ENCODE measurements around the gene STARD13.

Gene STARD13

DNA sequence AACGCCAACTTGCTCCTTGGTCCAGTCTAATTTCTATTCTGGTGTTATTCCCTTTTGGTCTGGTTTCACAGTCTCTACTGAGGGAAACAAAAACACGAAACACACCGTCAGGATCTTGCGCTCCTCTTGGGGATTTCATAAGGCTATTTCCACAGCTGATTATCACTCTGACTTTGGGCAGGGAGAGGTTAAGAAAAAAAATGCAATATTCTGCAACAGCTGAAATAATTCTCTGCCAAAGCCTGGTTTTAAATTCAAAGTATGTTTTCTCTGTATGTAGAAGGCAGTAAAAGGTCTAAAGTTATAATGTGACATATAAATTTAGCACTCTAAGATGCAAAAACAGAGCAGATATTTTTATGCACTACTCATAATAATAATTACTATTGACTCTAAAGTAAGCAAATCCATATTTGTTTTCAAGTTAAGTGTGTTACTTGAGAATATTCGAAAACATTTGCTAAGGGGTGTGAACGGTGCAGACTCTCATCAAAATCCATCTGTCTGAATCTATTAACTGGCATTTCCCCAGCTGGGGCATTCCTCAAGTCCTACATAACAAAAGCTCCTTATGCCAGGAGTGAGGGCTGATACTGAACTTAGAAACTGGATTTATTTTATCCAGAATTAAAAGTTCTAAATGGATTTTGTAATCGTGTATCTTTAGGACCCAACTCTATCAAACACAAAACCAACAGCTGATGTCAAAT, 38.4 kb upstream of the STARD13 start:
- DNase-seq, result no peak

DNA sequence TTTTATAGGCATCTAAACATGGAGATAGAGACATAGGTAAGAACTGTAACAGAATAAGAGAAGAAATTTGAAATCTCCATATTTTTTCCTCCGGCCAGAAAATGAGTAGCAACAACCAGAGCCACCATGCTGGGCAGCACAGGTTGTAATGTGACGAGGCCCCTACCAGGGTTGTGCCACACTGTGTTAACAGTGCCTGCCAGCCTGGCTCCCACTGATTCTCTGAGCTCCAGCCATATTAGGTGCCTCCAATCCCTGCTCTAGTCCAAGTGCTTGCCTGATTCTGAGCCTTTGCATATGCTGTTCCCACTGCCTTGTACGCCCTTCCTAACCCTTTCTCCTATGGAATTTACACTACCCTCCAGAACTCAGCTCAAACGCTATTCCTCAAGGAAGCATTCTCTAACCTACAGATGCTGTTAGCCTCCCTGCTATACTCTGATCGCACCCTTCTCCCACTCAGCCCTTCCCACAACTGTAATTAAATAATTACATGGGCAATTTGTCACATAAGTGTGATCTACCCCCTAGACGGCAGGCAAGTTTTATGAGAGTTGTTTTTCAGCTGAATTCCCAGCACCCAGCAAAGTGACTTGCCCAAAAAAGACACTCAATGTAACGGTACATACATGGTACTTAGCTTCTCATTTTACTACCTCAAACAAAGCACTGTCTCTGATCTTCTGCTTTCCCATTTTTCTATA, 37.6 kb upstream of the STARD13 start:
- no peak for DNase-seq
- H2AK5ac ChIP-seq (ENCODE audit: low read length, severe bottlenecking), result no peak overlapping the region
- peak overlapping the region; percentile 88 for H3K9ac ChIP-seq (ENCODE audit: low read length)
- WGBS, result 89% methylated on average over 7 of the region's 7 CpGs
- H3K18ac ChIP-seq (ENCODE audit: low read depth in 1 of 2, low read length in 2 of 2), result peak overlapping the region in 1 of 2 experiments; percentile 34
- H2AFZ ChIP-seq (ENCODE audit: low read depth, low read length), result no peak overlapping the region
- H3K4me3 ChIP-seq (ENCODE audit: insufficient read depth in 1 of 2, low read depth in 1 of 2, low read length in 2 of 2), result no peak overlapping the region
- H3K4me2 ChIP-seq (ENCODE audit: low read length, poor library complexity, severe bottlenecking), result no peak overlapping the region
- no peaks in the 10 kb centered on the region for H3K4me1 ChIP-seq (ENCODE audit: control insufficient read depth, insufficient read depth, low read depth, low read length)
- H3K27ac ChIP-seq (ENCODE audit: low read length, poor library complexity, severe bottlenecking), result no peak overlapping the region
- H3K9me3 ChIP-seq (ENCODE audit: control insufficient read depth, low read length), result peaks cover 11% of the 10 kb centered on the region
- no peaks in the 10 kb centered on the region for H3K27me3 ChIP-seq (ENCODE audit: control insufficient read depth in 1 of 2, insufficient read depth in 1 of 2, low read length in 2 of 2)
- H3K23ac ChIP-seq (ENCODE audit: low read length in 2 of 2), result no peak overlapping the region
- H3K4ac ChIP-seq (ENCODE audit: low read depth in 1 of 2, low read length in 2 of 2), result peak overlapping the region in 1 of 2 experiments; percentile 58
- H4K8ac ChIP-seq (ENCODE audit: low read length), result no peak overlapping the region
- H2BK15ac ChIP-seq (ENCODE audit: low read depth, poor library complexity, severe bottlenecking), result no peak overlapping the region
- H3K79me1 ChIP-seq (replicated peaks; ENCODE audit: low read length, poor library complexity, severe bottlenecking), result peaks cover 14% of the 10 kb centered on the region
- no peak overlapping the region for H3K14ac ChIP-seq (ENCODE audit: low read length in 2 of 2)
- H2BK12ac ChIP-seq (ENCODE audit: low read length in 2 of 2), result peak overlapping the region in 1 of 2 experiments; percentile 84
- no peak overlapping the region for H4K91ac ChIP-seq (ENCODE audit: low read length)
- no peaks in the 10 kb centered on the region for H3K36me3 ChIP-seq (ENCODE audit: control insufficient read depth in 1 of 2, insufficient read depth in 2 of 2, low read depth in 1 of 2, low read length in 2 of 2)
- H2BK120ac ChIP-seq (ENCODE audit: low read depth, low read length), result no peak overlapping the region
- H2BK5ac ChIP-seq (ENCODE audit: low read depth, low read length, poor library complexity, severe bottlenecking), result no peak overlapping the region

More for the DNA sequence above, 38.4 kb upstream of the STARD13 start:
- H3K36me3 ChIP-seq (ENCODE audit: control insufficient read depth in 1 of 2, insufficient read depth in 2 of 2, low read depth in 1 of 2, low read length in 2 of 2), result no peaks in the 10 kb centered on the region
- H2BK15ac ChIP-seq (ENCODE audit: low read depth, poor library complexity, severe bottlenecking), result no peak overlapping the region
- no peak overlapping the region for H3K27ac ChIP-seq (ENCODE audit: low read length, poor library complexity, severe bottlenecking)
- no peak overlapping the region for H4K8ac ChIP-seq (ENCODE audit: low read length)
- H3K18ac ChIP-seq (ENCODE audit: low read depth in 1 of 2, low read length in 2 of 2), result no peak overlapping the region
- peaks cover 3% of the 10 kb centered on the region for H3K9me3 ChIP-seq (ENCODE audit: control insufficient read depth, low read length)
- WGBS, result 99% methylated on average over 4 of the region's 7 CpGs
- H3K4me3 ChIP-seq (ENCODE audit: insufficient read depth in 1 of 2, low read depth in 1 of 2, low read length in 2 of 2), result no peak overlapping the region
- H3K27me3 ChIP-seq (ENCODE audit: control insufficient read depth in 1 of 2, insufficient read depth in 1 of 2, low read length in 2 of 2), result no peaks in the 10 kb centered on the region
- H3K9ac ChIP-seq (ENCODE audit: low read length), result no peak overlapping the region
- no peak overlapping the region for H2AFZ ChIP-seq (ENCODE audit: low read depth, low read length)
- no peak overlapping the region for H3K4me2 ChIP-seq (ENCODE audit: low read length, poor library complexity, severe bottlenecking)
- H2BK12ac ChIP-seq (ENCODE audit: low read length in 2 of 2), result no peak overlapping the region
- no peak overlapping the region for H3K4ac ChIP-seq (ENCODE audit: low read depth in 1 of 2, low read length in 2 of 2)
- no peaks in the 10 kb centered on the region for H3K4me1 ChIP-seq (ENCODE audit: control insufficient read depth, insufficient read depth, low read depth, low read length)
- H2AK5ac ChIP-seq (ENCODE audit: low read length, severe bottlenecking), result no peak overlapping the region
- H3K14ac ChIP-seq (ENCODE audit: low read length in 2 of 2), result no peak overlapping the region
- no peak overlapping the region for H3K23ac ChIP-seq (ENCODE audit: low read length in 2 of 2)
- H3K79me1 ChIP-seq (replicated peaks; ENCODE audit: low read length, poor library complexity, severe bottlenecking), result peaks cover 14% of the 10 kb centered on the region
- no peak overlapping the region for H2BK120ac ChIP-seq (ENCODE audit: low read depth, low read length)
- H2BK5ac ChIP-seq (ENCODE audit: low read depth, low read length, poor library complexity, severe bottlenecking), result no peak overlapping the region
- no peak overlapping the region for H4K91ac ChIP-seq (ENCODE audit: low read length)

DNA sequence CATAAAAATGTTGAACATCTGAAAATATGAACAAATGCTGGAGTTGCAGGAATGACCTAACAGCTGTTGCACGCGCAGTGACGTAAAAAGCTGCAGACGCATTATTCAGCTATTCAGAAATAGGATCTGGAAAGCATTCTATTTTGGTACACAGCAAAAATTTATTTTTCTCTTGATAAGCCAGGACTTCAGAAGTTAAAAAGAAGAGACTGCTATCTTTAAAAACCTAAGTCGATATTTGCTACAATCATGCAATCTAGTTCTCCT, 36.9 kb upstream of the STARD13 start:
- no peak overlapping the region for H2BK12ac ChIP-seq (ENCODE audit: low read length in 2 of 2)
- no peak overlapping the region for H4K8ac ChIP-seq (ENCODE audit: low read length)
- no peak overlapping the region for H3K23ac ChIP-seq (ENCODE audit: low read length in 2 of 2)
- no peak overlapping the region for H2BK15ac ChIP-seq (ENCODE audit: low read depth, poor library complexity, severe bottlenecking)
- H3K4me3 ChIP-seq (ENCODE audit: insufficient read depth in 1 of 2, low read depth in 1 of 2, low read length in 2 of 2), result peak overlapping the region in 1 of 2 experiments; percentile 72
- 93% methylated on average over 5 of the region's 5 CpGs for WGBS
- DNase-seq, result peak; percentile 48
- H2BK120ac ChIP-seq (ENCODE audit: low read depth, low read length), result no peak overlapping the region
- H3K4me1 ChIP-seq (ENCODE audit: control insufficient read depth, insufficient read depth, low read depth, low read length), result no peaks in the 10 kb centered on the region
- no peak overlapping the region for H2AFZ ChIP-seq (ENCODE audit: low read depth, low read length)
- H3K9me3 ChIP-seq (ENCODE audit: control insufficient read depth, low read length), result peaks cover 16% of the 10 kb centered on the region
- no peak overlapping the region for H3K4me2 ChIP-seq (ENCODE audit: low read length, poor library complexity, severe bottlenecking)
- no peak overlapping the region for H3K27ac ChIP-seq (ENCODE audit: low read length, poor library complexity, severe bottlenecking)
- H2AK5ac ChIP-seq (ENCODE audit: low read length, severe bottlenecking), result no peak overlapping the region
- H3K36me3 ChIP-seq (ENCODE audit: control insufficient read depth in 1 of 2, insufficient read depth in 2 of 2, low read depth in 1 of 2, low read length in 2 of 2), result no peaks in the 10 kb centered on the region
- peaks cover 14% of the 10 kb centered on the region for H3K79me1 ChIP-seq (replicated peaks; ENCODE audit: low read length, poor library complexity, severe bottlenecking)
- no peak overlapping the region for H3K4ac ChIP-seq (ENCODE audit: low read depth in 1 of 2, low read length in 2 of 2)
- no peak overlapping the region for H3K14ac ChIP-seq (ENCODE audit: low read length in 2 of 2)
- H3K27me3 ChIP-seq (ENCODE audit: control insufficient read depth in 1 of 2, insufficient read depth in 1 of 2, low read length in 2 of 2), result no peaks in the 10 kb centered on the region
- no peak overlapping the region for H2BK5ac ChIP-seq (ENCODE audit: low read depth, low read length, poor library complexity, severe bottlenecking)
- H4K91ac ChIP-seq (ENCODE audit: low read length), result no peak overlapping the region
- H3K18ac ChIP-seq (ENCODE audit: low read depth in 1 of 2, low read length in 2 of 2), result no peak overlapping the region
- H3K9ac ChIP-seq (ENCODE audit: low read length), result peak overlapping the region; percentile 88

DNA sequence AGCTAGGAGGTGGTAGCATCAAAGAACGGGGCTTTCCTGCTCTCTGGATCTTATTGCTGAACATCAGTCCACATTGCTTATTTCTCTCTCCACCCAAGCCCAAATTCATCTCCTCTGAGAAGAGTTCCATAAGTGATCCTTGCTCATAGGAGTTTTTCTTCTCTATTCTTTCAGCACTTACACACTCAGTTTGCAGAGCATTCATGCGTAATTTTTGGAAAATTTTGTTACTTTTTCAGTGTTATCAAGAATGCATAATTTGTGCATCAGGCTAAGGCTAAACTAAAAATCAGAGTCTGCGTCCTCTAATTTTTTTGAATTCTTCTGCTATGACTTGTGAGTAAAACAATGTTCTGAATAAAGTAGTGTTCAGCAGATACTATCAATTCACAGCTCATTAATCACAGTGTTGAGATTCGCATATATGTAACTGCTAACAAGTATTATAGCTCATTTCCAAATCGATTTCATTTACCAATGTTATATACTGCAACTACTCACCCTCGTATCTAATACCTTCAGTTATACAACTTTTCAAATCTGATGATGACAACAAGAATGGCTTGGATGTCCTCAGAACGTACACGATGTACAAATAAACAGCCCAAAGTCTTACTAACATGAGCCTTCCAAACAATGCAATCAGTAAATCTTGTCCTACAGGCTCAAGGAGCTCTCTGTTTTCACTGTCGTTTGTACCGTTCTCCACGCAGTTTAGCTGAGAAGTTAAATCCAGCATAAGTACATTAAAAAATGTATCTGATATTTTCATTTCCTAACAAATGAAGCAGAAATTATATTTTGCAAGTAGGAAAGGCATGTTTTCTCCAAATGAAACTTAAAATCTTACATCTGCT, 36.4 kb upstream of the STARD13 start:
- Histone ChIP-seq H2BK120ac (ENCODE audit: low read depth, low read length) (no peak overlapping the region), H2AFZ (ENCODE audit: low read depth, low read length) (no peak overlapping the region), H3K18ac (ENCODE audit: low read depth in 1 of 2, low read length in 2 of 2) (no peak overlapping the region), H3K27ac (ENCODE audit: low read length, poor library complexity, severe bottlenecking) (no peak overlapping the region), H3K4me3 (ENCODE audit: insufficient read depth in 1 of 2, low read depth in 1 of 2, low read length in 2 of 2) (peak overlapping the region in 1 of 2 experiments; percentile 72), H3K4ac (ENCODE audit: low read depth in 1 of 2, low read length in 2 of 2) (no peak overlapping the region), H4K91ac (ENCODE audit: low read length) (no peak overlapping the region), H3K4me1 (ENCODE audit: control insufficient read depth, insufficient read depth, low read depth, low read length) (no peaks in the 10 kb centered on the region), H3K27me3 (ENCODE audit: control insufficient read depth in 1 of 2, insufficient read depth in 1 of 2, low read length in 2 of 2) (no peaks in the 10 kb centered on the region), H3K14ac (ENCODE audit: low read length in 2 of 2) (no peak overlapping the region), H4K8ac (ENCODE audit: low read length) (no peak overlapping the region), H3K9me3 (ENCODE audit: control insufficient read depth, low read length) (peaks cover 16% of the 10 kb centered on the region), H3K4me2 (ENCODE audit: low read length, poor library complexity, severe bottlenecking) (no peak overlapping the region), H2BK12ac (ENCODE audit: low read length in 2 of 2) (no peak overlapping the region), H3K23ac (ENCODE audit: low read length in 2 of 2) (no peak overlapping the region), H2AK5ac (ENCODE audit: low read length, severe bottlenecking) (no peak overlapping the region), H3K79me1 (replicated peaks; ENCODE audit: low read length, poor library complexity, severe bottlenecking) (peaks cover 14% of the 10 kb centered on the region), H3K9ac (ENCODE audit: low read length) (peak overlapping the region; percentile 88), H3K36me3 (ENCODE audit: control insufficient read depth in 1 of 2, insufficient read depth in 2 of 2, low read depth in 1 of 2, low read length in 2 of 2) (no peaks in the 10 kb centered on the region), H2BK5ac (ENCODE audit: low read depth, low read length, poor library complexity, severe bottlenecking) (no peak overlapping the region), H2BK15ac (ENCODE audit: low read depth, poor library complexity, severe bottlenecking) (no peak overlapping the region)
- WGBS, result 81% methylated on average over 8 of the region's 11 CpGs
- DNase-seq, result peak; percentile 26
